ENCODE data around the gene PTAFR.

The PTAFR gene

DNA sequence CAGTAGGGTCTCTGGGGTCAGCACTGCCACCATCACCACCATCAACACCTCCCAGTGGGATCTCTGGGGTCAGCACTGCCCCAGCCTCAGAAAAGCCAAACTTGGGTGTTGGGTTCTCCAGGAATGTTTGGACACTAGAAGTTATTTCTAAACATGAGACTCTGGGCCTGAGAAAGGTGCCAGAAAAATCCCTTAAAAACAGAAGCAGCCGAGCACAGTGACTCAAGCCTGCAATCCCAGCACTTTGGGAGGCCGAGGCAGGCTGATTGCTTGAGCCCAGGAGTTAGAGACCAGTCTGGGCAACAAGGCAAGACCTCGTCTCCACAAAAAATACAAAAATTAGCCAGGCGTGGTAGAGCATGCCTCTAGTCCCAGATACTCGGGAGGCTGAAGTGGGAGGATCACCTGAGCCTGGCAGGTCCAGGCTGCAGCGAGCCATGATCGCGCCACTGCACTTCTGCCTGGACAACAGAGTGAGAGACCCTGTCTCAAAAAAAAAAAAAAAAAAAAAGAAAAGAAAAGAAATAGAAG is 470 bp downstream of the PTAFR start:
- in situ Hi-C loops (cut with HindIII; ENCODE audit: low sequenced_read_pairs) = no loop called here
- no peak overlapping the region for H3K4me3 ChIP-seq (ENCODE audit: low read depth, low read length)
- TF ChIP-seq, protein P1, sequence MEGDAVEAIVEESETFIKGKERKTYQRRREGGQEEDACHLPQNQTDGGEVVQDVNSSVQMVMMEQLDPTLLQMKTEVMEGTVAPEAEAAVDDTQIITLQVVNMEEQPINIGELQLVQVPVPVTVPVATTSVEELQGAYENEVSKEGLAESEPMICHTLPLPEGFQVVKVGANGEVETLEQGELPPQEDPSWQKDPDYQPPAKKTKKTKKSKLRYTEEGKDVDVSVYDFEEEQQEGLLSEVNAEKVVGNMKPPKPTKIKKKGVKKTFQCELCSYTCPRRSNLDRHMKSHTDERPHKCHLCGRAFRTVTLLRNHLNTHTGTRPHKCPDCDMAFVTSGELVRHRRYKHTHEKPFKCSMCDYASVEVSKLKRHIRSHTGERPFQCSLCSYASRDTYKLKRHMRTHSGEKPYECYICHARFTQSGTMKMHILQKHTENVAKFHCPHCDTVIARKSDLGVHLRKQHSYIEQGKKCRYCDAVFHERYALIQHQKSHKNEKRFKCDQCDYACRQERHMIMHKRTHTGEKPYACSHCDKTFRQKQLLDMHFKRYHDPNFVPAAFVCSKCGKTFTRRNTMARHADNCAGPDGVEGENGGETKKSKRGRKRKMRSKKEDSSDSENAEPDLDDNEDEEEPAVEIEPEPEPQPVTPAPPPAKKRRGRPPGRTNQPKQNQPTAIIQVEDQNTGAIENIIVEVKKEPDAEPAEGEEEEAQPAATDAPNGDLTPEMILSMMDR (IDR thresholded peaks at IDR 0.05; ENCODE audit: low read depth, low read length, missing control alignments) = no peak
- no peak for DNase-seq (ENCODE audit: low read depth)

GRCh38 chr1:28173980-28174297 is 2.6 kb downstream of the PTAFR start:
- in situ Hi-C loops (cut with HindIII; ENCODE audit: low sequenced_read_pairs) = no loop called here
- TF ChIP-seq, protein P1 (IDR thresholded peaks at IDR 0.05; ENCODE audit: low read depth, low read length, missing control alignments) = no peak
- DNase-seq (ENCODE audit: low read depth) = no peak
- no peak overlapping the region for H3K4me3 ChIP-seq (ENCODE audit: low read depth, low read length)

- TF ChIP-seq, protein P1 (IDR thresholded peaks at IDR 0.05; ENCODE audit: low read depth, low read length, missing control alignments) = no peak
- in situ Hi-C loops (cut with HindIII; ENCODE audit: low sequenced_read_pairs) = no loop called here
- no peak for DNase-seq (ENCODE audit: low read depth)
- no peak overlapping the region for H3K4me3 ChIP-seq (ENCODE audit: low read depth, low read length)
Measured at GRCh38 chr1:28173151-28173979, 3.1 kb downstream of the PTAFR start.

DNA sequence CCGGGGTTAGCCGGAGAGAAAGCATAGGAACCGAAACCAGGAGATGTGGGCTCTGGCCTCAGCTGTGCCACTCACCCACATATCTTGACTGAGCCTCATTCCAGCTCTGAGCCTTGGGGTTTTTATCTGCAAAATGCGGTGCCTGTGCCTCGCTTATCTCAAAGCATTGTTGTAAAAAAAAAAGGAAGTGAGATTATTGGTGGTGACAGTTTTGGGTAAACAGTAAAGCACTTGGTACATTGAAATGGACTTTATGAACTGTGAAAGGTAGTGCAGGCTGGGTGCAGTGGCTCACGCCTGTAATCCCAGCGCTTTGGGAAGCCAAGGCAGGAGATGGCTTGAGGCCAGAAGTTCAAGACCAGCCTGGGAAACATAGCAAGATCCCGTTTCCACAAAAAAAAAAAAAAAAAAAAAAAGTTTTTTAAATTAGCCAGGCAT is 3.8 kb downstream of the PTAFR start:
- H3K4me3 ChIP-seq (ENCODE audit: low read depth, low read length) = no peak overlapping the region
- in situ Hi-C loops (cut with HindIII; ENCODE audit: low sequenced_read_pairs) = no loop called here
- DNase-seq (ENCODE audit: low read depth) = no peak
- TF ChIP-seq, protein P1 (IDR thresholded peaks at IDR 0.05; ENCODE audit: low read depth, low read length, missing control alignments) = no peak

DNA sequence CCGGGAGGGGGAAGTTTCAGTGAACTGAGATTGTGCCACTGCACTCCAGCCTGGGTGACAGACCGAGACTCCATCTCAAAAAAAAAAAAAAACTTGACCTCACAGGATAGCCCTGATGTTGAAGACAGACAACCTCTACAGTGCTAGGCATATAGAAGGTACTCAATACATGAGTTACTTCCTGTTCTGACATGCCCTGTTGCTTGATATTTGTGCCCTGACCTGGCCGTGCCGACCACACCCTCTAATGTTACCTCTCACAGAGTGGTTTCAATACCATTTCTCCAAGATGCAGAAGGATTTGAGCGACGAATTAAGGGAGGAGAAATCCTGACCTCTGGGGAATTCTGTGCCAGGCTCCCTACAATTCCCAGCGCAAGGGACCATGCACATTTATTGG is 5.2 kb downstream of the PTAFR start:
- H3K4me3 ChIP-seq (ENCODE audit: low read depth, low read length) = no peak overlapping the region
- TF ChIP-seq, protein P1 (IDR thresholded peaks at IDR 0.05; ENCODE audit: low read depth, low read length, missing control alignments) = no peak
- no peak for DNase-seq (ENCODE audit: low read depth)
- in situ Hi-C loops (cut with HindIII; ENCODE audit: low sequenced_read_pairs) = no loop called here

- TF ChIP-seq, protein P1 (IDR thresholded peaks at IDR 0.05; ENCODE audit: low read depth, low read length, missing control alignments) = no peak
- DNase-seq (ENCODE audit: low read depth) = no peak
- no peak overlapping the region for H3K4me3 ChIP-seq (ENCODE audit: low read depth, low read length)
- in situ Hi-C loops (cut with HindIII; ENCODE audit: low sequenced_read_pairs) = no loop called here
Measured at GRCh38 chr1:28170001-28170596, 6.4 kb downstream of the PTAFR start.
